HepG2 (cell line): Measurements from ENCODE around the gene UQCR10. TPM values are rescaled to one million over a fixed set of nuclear protein-coding genes. Genes with fewer than 3 reads are reported as not detected.
A peak's percentile ranks its signal among the peaks of the same experiment; 100 is the strongest.

ENCODE experiments used
- ARNT2 ChIP-seq: sonication (generic); formaldehyde crosslinking; IDR thresholded peaks from 2 replicates; pipeline ENCODE4 v1.8.0; 2022; ENCODE audit warnings: mild to moderate bottlenecking, low read depth, missing genetic modification reagents, moderate library complexity
- ATF4 ChIP-seq, 2 experiments: fragments of 450-650 bp in 1 of 2; sonication (generic) in 1 of 2; formaldehyde crosslinking; IDR thresholded peaks; 2 replicates each; pipeline versions ENCODE4 v1.5.0 to v1.8.0; 2020 to 2022; ENCODE audit warnings: mild to moderate bottlenecking in 1 of 2, missing genetic modification reagents in 1 of 2
- CENPX ChIP-seq: sonication (generic); formaldehyde crosslinking; IDR thresholded peaks from 2 replicates; pipeline ENCODE4 v1.9.0; 2021; ENCODE audit warnings: mild to moderate bottlenecking, missing genetic modification reagents, moderate library complexity
- CHD2 ChIP-seq: IDR thresholded peaks from 2 replicates; pipeline ENCODE4 v1.6.1; 2011; ENCODE audit warnings: low read depth, low read length, improper control_type of control experiment
- CHD4 ChIP-seq: fragments of 200-600 bp; sonication (generic); IDR thresholded peaks from 2 replicates; pipeline ENCODE4 v1.7.0; 2017; ENCODE audit warnings: mild to moderate bottlenecking, low read length, borderline replicate concordance
- HCFC1 ChIP-seq: fragments of 150-350 bp; IDR thresholded peaks from 2 replicates; pipeline ENCODE4 v1.6.1; 2014; ENCODE audit warnings: low read depth, low read length
- JUN ChIP-seq: sonication (generic); formaldehyde crosslinking; IDR thresholded peaks from 2 replicates; pipeline ENCODE4 v1.4.0; 2020; ENCODE audit warnings: mild to moderate bottlenecking, missing genetic modification reagents
- KAT8 ChIP-seq: IDR thresholded peaks from 2 replicates; pipeline ENCODE4 v1.6.1; 2016; ENCODE audit warnings: missing genetic modification reagents, missing compliant biosample characterization
- KLF9 ChIP-seq: IDR thresholded peaks from 2 replicates; pipeline ENCODE4 v1.6.1; 2016; ENCODE audit warnings: low read depth
- MAFK ChIP-seq, 2 experiments: IDR thresholded peaks in 1 of 2; conservative IDR thresholded peaks in 1 of 2; 2 replicates each; pipeline ENCODE4 v1.6.1; 2011; ENCODE audit warnings: improper control_type of control experiment in 2 of 2, low read length in 2 of 2
- MXD3 ChIP-seq: IDR thresholded peaks from 2 replicates; pipeline ENCODE4 v1.6.1; 2016; ENCODE audit warnings: mild to moderate bottlenecking, missing biosample characterization, missing genetic modification reagents
- NFIC ChIP-seq: IDR thresholded peaks from 2 replicates; pipeline ENCODE4 v1.6.1; 2012; ENCODE audit warnings: mild to moderate bottlenecking, low read length, inconsistent platforms
- SRY ChIP-seq: sonication (generic); formaldehyde crosslinking; IDR thresholded peaks from 2 replicates; pipeline ENCODE4 v1.8.0; 2022; ENCODE audit warnings: mild to moderate bottlenecking, missing genetic modification reagents
- XRCC5 ChIP-seq: fragments of 200-400 bp; formaldehyde crosslinking; optimal IDR thresholded peaks from 2 replicates; pipeline ENCODE3; 2017; ENCODE audit warnings: mild to moderate bottlenecking, low read length
- ZFP41 ChIP-seq: sonication (generic); formaldehyde crosslinking; IDR thresholded peaks from 2 replicates; pipeline ENCODE4 v1.4.0; 2020; ENCODE audit warnings: mild to moderate bottlenecking, missing genetic modification reagents, borderline replicate concordance
- ZNF317 ChIP-seq: sonication (generic); formaldehyde crosslinking; IDR thresholded peaks from 2 replicates; pipeline ENCODE4 v1.5.0; 2020; ENCODE audit warnings: mild to moderate bottlenecking, missing genetic modification reagents
- ZNF607 ChIP-seq: sonication (generic); formaldehyde crosslinking; IDR thresholded peaks from 2 replicates; pipeline ENCODE4 v1.5.1; 2020; ENCODE audit warnings: missing genetic modification reagents, mild to moderate bottlenecking, borderline replicate concordance
- ZNF672 ChIP-seq: sonication (generic); formaldehyde crosslinking; IDR thresholded peaks from 2 replicates; pipeline ENCODE4 v1.8.1; 2022; ENCODE audit warnings: missing genetic modification reagents
- ZNF724P ChIP-seq: sonication (generic); formaldehyde crosslinking; IDR thresholded peaks from 2 replicates; pipeline ENCODE4 v1.8.0; 2022; ENCODE audit warnings: missing genetic modification reagents, borderline replicate concordance
- ZNF850 ChIP-seq: sonication (generic); formaldehyde crosslinking; conservative IDR thresholded peaks from 2 replicates; pipeline ENCODE4 v1.9.0; 2021; ENCODE audit warnings: mild to moderate bottlenecking, missing genetic modification reagents
- polyA plus RNA-seq, 8 experiments: library from polyadenylated mRNA; depleted of rRNA in 3 of 8; stranded (reverse) in 7 of 8; unstranded in 1 of 8; fragments of >200 nt; fragmentation: Illumina TruSeq in 4 of 8; extraction: Trizol in 4 of 8; gene quantifications; 2 replicates each; pipeline versions ENCODE4 v1.2.1 to v1.2.3, GENCODE V29; 2011 to 2016; ENCODE audit warnings: low read depth in 4 of 8, missing spikeins in 1 of 8, mixed read lengths in 1 of 8; ENCODE audit not compliant: insufficient read depth in 1 of 8
- total RNA-seq, 5 experiments: library from RNA; depleted of rRNA; stranded (reverse); fragments of >200 nt; fragmentation: Illumina TruSeq; extraction: Trizol; gene quantifications; 2 replicates each; pipeline ENCODE4 v1.2.3, GENCODE V29; 2016; ENCODE audit warnings: low read depth in 1 of 5
- TF ChIP-seq, protein P1 (sequence below): sonication (generic); formaldehyde crosslinking; IDR thresholded peaks from 2 replicates; pipeline ENCODE4 v1.5.1; 2020; ENCODE audit warnings: mild to moderate bottlenecking, missing genetic modification reagents, moderate library complexity
- TF ChIP-seq, protein P2 (sequence below): sonication (generic); formaldehyde crosslinking; IDR thresholded peaks from 2 replicates; pipeline ENCODE4 v1.8.0; 2022; ENCODE audit warnings: missing genetic modification reagents, mild to moderate bottlenecking, moderate library complexity, borderline replicate concordance
- TF ChIP-seq, protein P3 (sequence below): sonication (generic); formaldehyde crosslinking; IDR thresholded peaks from 2 replicates; pipeline ENCODE4 v1.4.0; 2020; ENCODE audit warnings: missing genetic modification reagents, borderline replicate concordance
- TF ChIP-seq, protein P4 (sequence below): sonication (generic); formaldehyde crosslinking; IDR thresholded peaks from 2 replicates; pipeline ENCODE4 v1.5.0; 2020; ENCODE audit warnings: mild to moderate bottlenecking, low read depth, missing genetic modification reagents, borderline replicate concordance

The UQCR10 gene
- total and polyA plus RNA-seq, 2 of the 13 experiments (the other 11 are each of a cell fraction or from before 2014, with no cell fraction given) = 225 to 232 TPM

DNA sequence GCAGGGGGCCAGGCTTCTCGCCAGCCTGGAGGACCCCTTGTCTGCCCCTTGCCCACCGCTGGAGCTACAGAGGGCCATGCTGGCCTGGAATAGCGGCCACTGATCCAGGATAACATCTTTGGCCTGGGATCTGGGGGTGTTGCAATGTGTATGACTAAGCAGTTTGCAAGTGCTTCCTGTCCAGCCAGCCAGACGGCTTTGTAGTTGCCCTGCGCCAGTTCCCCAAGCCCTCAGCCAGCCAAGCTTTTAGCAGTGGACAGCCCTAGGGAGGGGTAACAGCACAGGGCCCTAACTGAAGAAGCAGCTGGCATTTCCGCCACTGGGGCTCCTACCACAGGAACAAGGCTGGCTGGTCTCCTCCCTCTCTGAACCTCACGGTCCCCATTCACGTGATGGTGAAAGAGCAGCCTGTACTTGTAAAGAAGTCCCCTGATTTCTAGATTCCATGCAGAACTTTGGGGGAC lies 32.1 kb downstream of the UQCR10 start (continued):
- no peak for TF ChIP-seq ZNF317 (CRISPR knock-in tag)
- TF ChIP-seq, protein P1, sequence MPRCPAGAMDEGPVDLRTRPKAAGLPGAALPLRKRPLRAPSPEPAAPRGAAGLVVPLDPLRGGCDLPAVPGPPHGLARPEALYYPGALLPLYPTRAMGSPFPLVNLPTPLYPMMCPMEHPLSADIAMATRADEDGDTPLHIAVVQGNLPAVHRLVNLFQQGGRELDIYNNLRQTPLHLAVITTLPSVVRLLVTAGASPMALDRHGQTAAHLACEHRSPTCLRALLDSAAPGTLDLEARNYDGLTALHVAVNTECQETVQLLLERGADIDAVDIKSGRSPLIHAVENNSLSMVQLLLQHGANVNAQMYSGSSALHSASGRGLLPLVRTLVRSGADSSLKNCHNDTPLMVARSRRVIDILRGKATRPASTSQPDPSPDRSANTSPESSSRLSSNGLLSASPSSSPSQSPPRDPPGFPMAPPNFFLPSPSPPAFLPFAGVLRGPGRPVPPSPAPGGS (CRISPR knock-in tag) = no peak
- TF ChIP-seq, protein P2, sequence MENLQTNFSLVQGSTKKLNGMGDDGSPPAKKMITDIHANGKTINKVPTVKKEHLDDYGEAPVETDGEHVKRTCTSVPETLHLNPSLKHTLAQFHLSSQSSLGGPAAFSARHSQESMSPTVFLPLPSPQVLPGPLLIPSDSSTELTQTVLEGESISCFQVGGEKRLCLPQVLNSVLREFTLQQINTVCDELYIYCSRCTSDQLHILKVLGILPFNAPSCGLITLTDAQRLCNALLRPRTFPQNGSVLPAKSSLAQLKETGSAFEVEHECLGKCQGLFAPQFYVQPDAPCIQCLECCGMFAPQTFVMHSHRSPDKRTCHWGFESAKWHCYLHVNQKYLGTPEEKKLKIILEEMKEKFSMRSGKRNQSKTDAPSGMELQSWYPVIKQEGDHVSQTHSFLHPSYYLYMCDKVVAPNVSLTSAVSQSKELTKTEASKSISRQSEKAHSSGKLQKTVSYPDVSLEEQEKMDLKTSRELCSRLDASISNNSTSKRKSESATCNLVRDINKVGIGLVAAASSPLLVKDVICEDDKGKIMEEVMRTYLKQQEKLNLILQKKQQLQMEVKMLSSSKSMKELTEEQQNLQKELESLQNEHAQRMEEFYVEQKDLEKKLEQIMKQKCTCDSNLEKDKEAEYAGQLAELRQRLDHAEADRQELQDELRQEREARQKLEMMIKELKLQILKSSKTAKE (CRISPR knock-in tag) = no peak
- no peak for TF ChIP-seq SRY
- no peak for TF ChIP-seq ZFP41 (CRISPR knock-in tag)
- no peak for TF ChIP-seq ZNF672 (CRISPR knock-in tag)
- 0 out of 2 replicates have a peak, but pooled peaks have one; percentile 43 for TF ChIP-seq KLF9
- TF ChIP-seq ZNF724P = no peak
- TF ChIP-seq JUN (CRISPR knock-in tag) = no peak
- 0 out of 2 replicates have a peak, but pooled peaks have one; percentile 45 for TF ChIP-seq ARNT2 (CRISPR knock-in tag)
- TF ChIP-seq, protein P3, sequence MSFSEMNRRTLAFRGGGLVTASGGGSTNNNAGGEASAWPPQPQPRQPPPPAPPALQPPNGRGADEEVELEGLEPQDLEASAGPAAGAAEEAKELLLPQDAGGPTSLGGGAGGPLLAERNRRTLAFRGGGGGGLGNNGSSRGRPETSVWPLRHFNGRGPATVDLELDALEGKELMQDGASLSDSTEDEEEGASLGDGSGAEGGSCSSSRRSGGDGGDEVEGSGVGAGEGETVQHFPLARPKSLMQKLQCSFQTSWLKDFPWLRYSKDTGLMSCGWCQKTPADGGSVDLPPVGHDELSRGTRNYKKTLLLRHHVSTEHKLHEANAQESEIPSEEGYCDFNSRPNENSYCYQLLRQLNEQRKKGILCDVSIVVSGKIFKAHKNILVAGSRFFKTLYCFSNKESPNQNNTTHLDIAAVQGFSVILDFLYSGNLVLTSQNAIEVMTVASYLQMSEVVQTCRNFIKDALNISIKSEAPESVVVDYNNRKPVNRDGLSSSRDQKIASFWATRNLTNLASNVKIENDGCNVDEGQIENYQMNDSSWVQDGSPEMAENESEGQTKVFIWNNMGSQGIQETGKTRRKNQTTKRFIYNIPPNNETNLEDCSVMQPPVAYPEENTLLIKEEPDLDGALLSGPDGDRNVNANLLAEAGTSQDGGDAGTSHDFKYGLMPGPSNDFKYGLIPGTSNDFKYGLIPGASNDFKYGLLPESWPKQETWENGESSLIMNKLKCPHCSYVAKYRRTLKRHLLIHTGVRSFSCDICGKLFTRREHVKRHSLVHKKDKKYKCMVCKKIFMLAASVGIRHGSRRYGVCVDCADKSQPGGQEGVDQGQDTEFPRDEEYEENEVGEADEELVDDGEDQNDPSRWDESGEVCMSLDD (CRISPR knock-in tag) = no peak
- TF ChIP-seq HCFC1 = no peak
- peak in 1 of 2 experiments; percentile 58; a peak in 1 of 4 replicates for TF ChIP-seq ATF4 (CRISPR knock-in tag; IDR thresholded peaks at IDR 0.05)
- TF ChIP-seq, protein P4, sequence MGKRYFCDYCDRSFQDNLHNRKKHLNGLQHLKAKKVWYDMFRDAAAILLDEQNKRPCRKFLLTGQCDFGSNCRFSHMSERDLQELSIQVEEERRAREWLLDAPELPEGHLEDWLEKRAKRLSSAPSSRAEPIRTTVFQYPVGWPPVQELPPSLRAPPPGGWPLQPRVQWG (CRISPR knock-in tag) = no peak
- TF ChIP-seq CENPX (CRISPR knock-in tag) = no peak
- TF ChIP-seq CHD2 = no peak
- TF ChIP-seq ZNF607 (CRISPR knock-in tag) = no peak
- no peak for TF ChIP-seq XRCC5
- no peak for TF ChIP-seq CHD4
- peak; percentile 86 to 96 for TF ChIP-seq MAFK (conservative IDR thresholded peaks at IDR 0.05 in 1 of 2, IDR thresholded peaks at IDR 0.05 in 1 of 2; ENCODE audit: low read length in 2 of 2)
- no peak for TF ChIP-seq MXD3 (CRISPR knock-in tag)
- TF ChIP-seq NFIC = no peak
- TF ChIP-seq ZNF850 (CRISPR knock-in tag) = no peak
- peak; percentile 77 for TF ChIP-seq KAT8
